GM12878 (cell line): ENCODE results near the gene STAG2. TPM values are rescaled to one million over a fixed set of nuclear protein-coding genes. Genes with fewer than 3 reads are reported as not detected.

ENCODE experiments used
- ATAC-seq: fragments of 200-7000 bp; cut with Tn5 transposase; 3 replicates; pipeline ENCODE4 v1.9.1; 2020; ENCODE audit warnings: mild to moderate bottlenecking, moderate library complexity
- BruUV-seq: library from RNA; stranded (reverse); fragments of 400-500 nt; replicated peaks from 2 replicates; lab custom pipeline; 2021; lab: Mats Ljungman, UMichigan
- CTCF ChIA-PET: fragments of 300-600 bp; sonication (Branson Sonifier 250); formaldehyde crosslinking; extraction: SDS; loops from one replicate; lab custom pipeline; 2021; ENCODE audit warnings: inconsistent platforms; lab: Yijun Ruan, JAX
- POLR2A ChIA-PET: fragments of 350-600 bp; formaldehyde crosslinking; extraction: SDS; loops from one replicate; lab custom pipeline; 2021; ENCODE audit warnings: inconsistent platforms; lab: Charles Lee
- RAD21 ChIA-PET: fragments of 300-600 bp; sonication (Branson Sonifier 250); formaldehyde crosslinking; loops from one replicate; lab custom pipeline; 2023; ENCODE audit warnings: antibody characterized with exemption; ENCODE audit not compliant: unreplicated experiment; lab: Charles Lee
- SMC1A ChIA-PET: fragments of 300-600 bp; sonication (Branson Sonifier 250); formaldehyde crosslinking; loops from one replicate; lab custom pipeline; 2023; ENCODE audit not compliant: unreplicated experiment, uncharacterized antibody; lab: Charles Lee
- DNase-seq: peaks from one replicate; pipeline ENCODE4 v3.0.0-alpha.2; 2011; ENCODE audit warnings: low read depth, low spot score
- FAIRE-seq: peaks from 3 replicates; lab custom pipeline; 2011; peaks lifted over from hg19 to GRCh38; lab: Jason Lieb, UNC
- H2AFZ ChIP-seq: 2 replicates; pipeline ENCODE4 v1.6.0; 2011; ENCODE audit warnings: low read depth, low read length, control low read depth; ENCODE audit not compliant: control insufficient read depth
- H3K27ac ChIP-seq: 2 replicates; pipeline ENCODE4 v1.5.1; 2011; ENCODE audit warnings: control low read depth; ENCODE audit not compliant: control insufficient read depth, insufficient read depth
- H3K27me3 ChIP-seq, 2 experiments: replicated peaks in 1 of 2; 2 replicates each; pipeline versions ENCODE4 v1.6.0 to v1.6.1; 2011; ENCODE audit warnings: low read length in 1 of 2; ENCODE audit not compliant: control insufficient read depth in 2 of 2, insufficient read depth in 2 of 2
- H3K36me3 ChIP-seq, 2 experiments: 2 replicates each; pipeline ENCODE4 v1.5.1; 2011; ENCODE audit warnings: low read length in 1 of 2; ENCODE audit not compliant: control insufficient read depth in 2 of 2, insufficient read depth in 2 of 2
- H3K4me1 ChIP-seq: 2 replicates; pipeline ENCODE4 v1.6.1; 2011; ENCODE audit warnings: mild to moderate bottlenecking, low read length, moderate library complexity, mixed read lengths; ENCODE audit not compliant: control insufficient read depth, insufficient read depth
- H3K4me2 ChIP-seq: 2 replicates; pipeline ENCODE4 v1.6.0; 2011; ENCODE audit warnings: control low read depth; ENCODE audit not compliant: control insufficient read depth, insufficient read depth
- H3K4me3 ChIP-seq: fragments of 200-600 bp; sonication (generic); 2 replicates; pipeline ENCODE4 v1.5.1; 2016
- H3K79me2 ChIP-seq: 2 replicates; pipeline ENCODE4 v1.6.0; 2011; ENCODE audit warnings: low read length; ENCODE audit not compliant: control insufficient read depth, insufficient read depth
- H3K9ac ChIP-seq: 2 replicates; pipeline ENCODE4 v1.8.0; 2011; ENCODE audit warnings: low read length, control low read depth, mixed read lengths; ENCODE audit not compliant: control insufficient read depth, insufficient read depth
- H3K9me3 ChIP-seq: replicated peaks from 3 replicates; pipeline ENCODE4 v1.5.1; 2011; ENCODE audit warnings: mild to moderate bottlenecking, low read length; ENCODE audit not compliant: control insufficient read depth, insufficient read depth
- H4K20me1 ChIP-seq: 2 replicates; pipeline ENCODE4 v1.6.0; 2011; ENCODE audit not compliant: control insufficient read depth, insufficient read depth
- IKZF1 ChIP-seq: fragments of 450-650 bp; conservative IDR thresholded peaks from 2 replicates; pipeline ENCODE4 v1.6.1; 2017; ENCODE audit warnings: antibody characterized with exemption, mild to moderate bottlenecking
- MTA3 ChIP-seq: IDR thresholded peaks from 2 replicates; pipeline ENCODE4 v1.6.1; 2012; ENCODE audit warnings: low read length, inconsistent platforms, borderline replicate concordance
- PBX3 ChIP-seq: IDR thresholded peaks from 2 replicates; pipeline ENCODE4 v1.6.1; 2011; ENCODE audit warnings: mild to moderate bottlenecking, low read depth, low read length, moderate library complexity; ENCODE audit not compliant: insufficient replicate concordance
- PKNOX1 ChIP-seq: fragments of 450-650 bp; IDR thresholded peaks from 2 replicates; pipeline ENCODE4 v1.6.1; 2016; ENCODE audit warnings: mild to moderate bottlenecking
- POLR2AphosphoS2 ChIP-seq: IDR thresholded peaks from 2 replicates; pipeline ENCODE4 v1.6.1; 2011; ENCODE audit warnings: low read depth, mild to moderate bottlenecking, low read length, improper control_type of control experiment, moderate library complexity
- RFX5 ChIP-seq: IDR thresholded peaks from 2 replicates; pipeline ENCODE4 v1.6.1; 2011; ENCODE audit warnings: low read depth, low read length, improper control_type of control experiment
- SIN3A ChIP-seq: IDR thresholded peaks from 2 replicates; pipeline ENCODE4 v1.6.1; 2012; ENCODE audit warnings: low read depth, low read length, improper control_type of control experiment
- SREBF1 ChIP-seq: IDR thresholded peaks from 2 replicates; pipeline ENCODE4 v1.6.1; 2012; ENCODE audit warnings: mild to moderate bottlenecking, low read length
- ZBED1 ChIP-seq: IDR thresholded peaks from 2 replicates; pipeline ENCODE4 v1.6.1; 2016; ENCODE audit warnings: borderline replicate concordance
- WGBS: methylation state at CpG from one replicate; pipeline ENCODE4 v1.1.6; 2016; ENCODE audit warnings: low lambda C conversion rate; ENCODE audit not compliant: insufficient replicate concordance, insufficient coverage; ENCODE audit errors: missing lambda C conversion rate; 5-methylcytosine and 5-hydroxymethylcytosine counted together
- in situ Hi-C: fragments of 300-500 bp; cut with MboI; formaldehyde crosslinking; loops from 9 replicates; pipeline ENCODE4 v1.14.3; 2018; ENCODE audit warnings: mixed read lengths
- intact Hi-C: fragments of 100-400 bp; cut with micrococcal nuclease; formaldehyde crosslinking; loops from one replicate; pipeline ENCODE4 v1.14.2; 2022; ENCODE audit not compliant: unreplicated experiment
- polyA plus RNA-seq, 11 experiments: library from polyadenylated mRNA; depleted of rRNA in 4 of 11; unstranded in 6 of 11; stranded (reverse) in 5 of 11; fragments of >200 nt; fragmentation: Nextera tagmentation in 4 of 11; fragmentation: Illumina TruSeq in 1 of 11; extraction: Ambion mirVana in 4 of 11; extraction: Trizol in 1 of 11; gene quantifications; 1 replicate in 1 of 11; 2 replicates in 10 of 11; pipeline versions ENCODE4 v1.2.1 to v1.2.3, GENCODE V29; 2011 to 2016; ENCODE audit warnings: inconsistent platforms in 2 of 11, missing spikeins in 2 of 11, low read depth in 1 of 11
- total RNA-seq, 4 experiments: library from RNA; depleted of rRNA in 3 of 4; stranded (reverse); fragments of >200 nt in 3 of 4; fragmentation: Illumina TruSeq in 1 of 4; extraction: Trizol in 1 of 4; gene quantifications; 2 replicates each; pipeline versions ENCODE4 v1.2.1 to v1.2.3, GENCODE V29; 2013 to 2021

Gene STAG2
- total and polyA plus RNA-seq, 10 of the 15 experiments (the other 5 are each of a cell fraction or from before 2014, with no cell fraction given) = 26.9 to 84.2 (median 46.7) TPM

GRCh38 chrX:124010157-124010556, 48.7 kb downstream of the STAG2 start (continued):
- TF ChIP-seq PBX3 = no peak
- no peak for TF ChIP-seq RFX5

- Histone ChIP-seq H3K36me3 (no peaks in the 10 kb centered on the region), H3K4me1 (peaks cover 4% of the 10 kb centered on the region; the same call in 1 of the 2 replicates), H4K20me1 (no peaks in the 10 kb centered on the region), H3K4me2 (0 out of 2 replicates have a peak overlapping the region, but pooled peaks have one; percentile 36), H2AFZ (no peak overlapping the region), H3K9ac (no peak overlapping the region), H3K4me3 (no peak overlapping the region), H3K27ac (no peak overlapping the region), H3K79me2 (peaks cover 70% of the 10 kb centered on the region), H3K27me3 (no peaks in the 10 kb centered on the region), H3K9me3 (no peaks in the 10 kb centered on the region)
- POLR2A ChIA-PET = no interaction called here
- RAD21 ChIA-PET = interaction anchor here (1.0 to 1.4 kb wide), 2 partner anchors 8 to 31 kb away, joined by 3 read pairs; no protein-coding TSS in a partner anchor
- intact Hi-C loops (no loop called here), in situ Hi-C loops (no loop called here)
- WGBS = 63% methylated on average over 3 of the region's 3 CpGs
- DNase-seq (no peak), FAIRE-seq (no peak), ATAC-seq (no peak; the same call in 1 of the 3 replicates)
- SMC1A ChIA-PET = interaction anchor here (1.1 to 2.3 kb wide), 4 partner anchors 15 to 178 kb away, joined by 4 to 5 read pairs (median 5); no protein-coding TSS in a partner anchor
- TF ChIP-seq RFX5 (no peak), IKZF1 (no peak), PBX3 (no peak), POLR2AphosphoS2 (no peak), MTA3 (no peak), SIN3A (no peak), SREBF1 (no peak), ZBED1 (no peak), PKNOX1 (no peak)
- CTCF ChIA-PET = interaction anchor here (0.6 to 2.0 kb wide), 5 partner anchors 7 to 177 kb away, joined by 3 to 6 read pairs (median 6); no protein-coding TSS in a partner anchor
- BruUV-seq = no TSS peak
These were observed 49.1 kb downstream of the STAG2 start for GRCh38 chrX:124010566-124010965.
